Measurements from ENCODE around the gene ASB18. TPM values are rescaled to one million over a fixed set of nuclear protein-coding genes. Genes with fewer than 3 reads are reported as not detected.

Gene ASB18
- total RNA-seq, 4 donors from 2014 or later: not detected

GRCh38 chr2:236162882-236163470 is 101.2 kb downstream of the ASB18 start:
- intact Hi-C loops (cut with DNase I): no loop called here
- H3K9me3 ChIP-seq: no peaks in the 10 kb centered on the region
- no peak overlapping the region for H3K4me3 ChIP-seq (replicated peaks in 1 of 3)
- H3K4me1 ChIP-seq: peaks cover 26 to 47% of the 10 kb centered on the region in 2 donors
- TF ChIP-seq CTCF (IDR thresholded peaks at IDR 0.05) (no peak), POLR2A (IDR thresholded peaks at IDR 0.05) (no peak)
- H3K27ac ChIP-seq: no peak overlapping the region
- 16 to 19% methylated on average over 15 to 20 of the region's 33 CpGs for WGBS, 2 donors
- no peak for DNase-seq
- H3K27me3 ChIP-seq: peaks cover 46% of the 10 kb centered on the region
- no peaks in the 10 kb centered on the region for H3K36me3 ChIP-seq

GRCh38 chr2:236162031-236162845 is 102.0 kb downstream of the ASB18 start:
- intact Hi-C loops (cut with DNase I): no loop called here

GRCh38 chr2:236161531-236161930 is 102.7 kb downstream of the ASB18 start:
- no peak for TF ChIP-seq CTCF (IDR thresholded peaks at IDR 0.05)
- TF ChIP-seq POLR2A (IDR thresholded peaks at IDR 0.05): no peak
- peaks cover 35% of the 10 kb centered on the region for H3K27me3 ChIP-seq
- intact Hi-C loops (cut with DNase I): no loop called here
- WGBS, 2 donors: 69 to 76% methylated on average over 5 to 7 of the region's 12 CpGs
- no peaks in the 10 kb centered on the region for H3K9me3 ChIP-seq
- H3K4me1 ChIP-seq: peaks cover 18 to 32% of the 10 kb centered on the region in 2 donors
- H3K36me3 ChIP-seq: no peaks in the 10 kb centered on the region
- H3K27ac ChIP-seq: no peak overlapping the region
- H3K4me3 ChIP-seq (replicated peaks in 1 of 3): no peak overlapping the region
- no peak for DNase-seq

More at GRCh38 chr2:236162031-236162845, 102.0 kb downstream of the ASB18 start:
- no peak overlapping the region for H3K27ac ChIP-seq
- WGBS, 2 donors: 42 to 46% methylated on average over 15 to 16 of the region's 16 CpGs
- no peak overlapping the region for H3K4me3 ChIP-seq (replicated peaks in 1 of 3)
- TF ChIP-seq POLR2A (IDR thresholded peaks at IDR 0.05) (no peak), CTCF (IDR thresholded peaks at IDR 0.05) (no peak)
- DNase-seq: no peak
- no peaks in the 10 kb centered on the region for H3K9me3 ChIP-seq
- peaks cover 39% of the 10 kb centered on the region for H3K27me3 ChIP-seq
- H3K36me3 ChIP-seq: no peaks in the 10 kb centered on the region
- H3K4me1 ChIP-seq: peaks cover 25 to 39% of the 10 kb centered on the region in 2 donors

GRCh38 chr2:236161082-236161462 is 103.1 kb downstream of the ASB18 start:
- Histone ChIP-seq H3K9me3 (no peaks in the 10 kb centered on the region), H3K4me3 (replicated peaks in 1 of 3) (no peak overlapping the region), H3K27me3 (peaks cover 32% of the 10 kb centered on the region), H3K27ac (no peak overlapping the region), H3K36me3 (no peaks in the 10 kb centered on the region), H3K4me1 (peaks cover 14 to 28% of the 10 kb centered on the region in 2 donors)
- 63 to 70% methylated on average over 5 to 12 of the region's 15 CpGs for WGBS, 2 donors
- no peak for TF ChIP-seq CTCF (IDR thresholded peaks at IDR 0.05)
- TF ChIP-seq POLR2A (IDR thresholded peaks at IDR 0.05): no peak
- DNase-seq: no peak
- intact Hi-C loops (cut with DNase I): no loop called here
